K562 (cell line): ENCODE measurements around the gene TMC8. TPM values are rescaled to one million over a fixed set of nuclear protein-coding genes. Genes with fewer than 3 reads are reported as not detected.

Experiments
- HNRNPUL1 ChIP-seq: fragments of 200-400 bp; formaldehyde crosslinking; IDR thresholded peaks from 2 replicates; pipeline ENCODE4 v1.6.1; 2017; ENCODE audit warnings: low read length
- MGA ChIP-seq: fragments of 450-650 bp; IDR thresholded peaks from 2 replicates; pipeline ENCODE4 v1.6.1; 2016; ENCODE audit warnings: mild to moderate bottlenecking, moderate library complexity
- RREB1 ChIP-seq: fragments of 250-450 bp; sonication (Bioruptor Pico); IDR thresholded peaks from 2 replicates; pipeline ENCODE4 v1.4.0; 2020
- SP1 ChIP-seq: sonication (generic); formaldehyde crosslinking; IDR thresholded peaks from 2 replicates; pipeline ENCODE4 v1.8.1; 2022; ENCODE audit warnings: mild to moderate bottlenecking, missing genetic modification reagents
- TAF1 ChIP-seq: IDR thresholded peaks from 2 replicates; pipeline ENCODE4 v1.6.1; 2011; ENCODE audit warnings: mild to moderate bottlenecking, low read length, moderate library complexity; ENCODE audit not compliant: insufficient read depth, control insufficient read depth, severe bottlenecking; ENCODE audit errors: extremely low read depth
- ZNF436 ChIP-seq: fragments of 250-450, 450-650 bp; sonication (Bioruptor Pico); formaldehyde crosslinking; IDR thresholded peaks from 2 replicates; pipeline ENCODE4 v1.7.0; 2020; ENCODE audit warnings: mild to moderate bottlenecking
- ZNF444 ChIP-seq: fragments of 250-450 bp; sonication (Bioruptor Pico); IDR thresholded peaks from 2 replicates; pipeline ENCODE4 v1.4.0; 2020; ENCODE audit warnings: mild to moderate bottlenecking, moderate library complexity
- polyA plus RNA-seq, 8 experiments: library from polyadenylated mRNA; depleted of rRNA in 4 of 8; stranded (reverse) in 5 of 8; unstranded in 3 of 8; fragments of >200 nt; fragmentation: Nextera tagmentation in 2 of 8; fragmentation: Illumina TruSeq in 1 of 8; extraction: Ambion mirVana in 2 of 8; extraction: Trizol in 1 of 8; gene quantifications; 2 replicates each; pipeline versions ENCODE4 v1.2.1 to v1.2.3, GENCODE V29; 2011 to 2014; ENCODE audit warnings: inconsistent platforms in 1 of 8, missing spikeins in 1 of 8
- total RNA-seq, 7 experiments: library from RNA; depleted of rRNA in 6 of 7; stranded (reverse); fragments of >200 nt in 6 of 7; fragmentation: Illumina TruSeq in 2 of 7; extraction: Trizol in 2 of 7; gene quantifications; 2 replicates each; pipeline versions ENCODE4 v1.2.1 to v1.2.3, GENCODE V29; 2011 to 2021; ENCODE audit warnings: low replicate concordance in 1 of 7

TMC8 gene
- total and polyA plus RNA-seq, 9 of the 15 experiments (the other 6 are each of a cell fraction or from before 2014, with no cell fraction given) = 0.13 to 10.9 (median 2.8) TPM

- TF ChIP-seq MGA = no peak
- no peak for TF ChIP-seq ZNF436 (CRISPR knock-in tag)
- TF ChIP-seq RREB1 (CRISPR knock-in tag) = 0 out of 2 replicates have a peak, but pooled peaks have one; percentile 29
- TF ChIP-seq SP1 (CRISPR knock-in tag) = peak; percentile 65; the same call in 1 of the 2 replicates
- no peak for TF ChIP-seq ZNF444 (CRISPR knock-in tag)
- TF ChIP-seq HNRNPUL1 = no peak
- no peak for TF ChIP-seq TAF1
Measured at GRCh38 chr17:78112518-78113471, 17.8 kb upstream of the TMC8 start (continued).
